Endothelial cell of umbilical vein (primary cell): Measurements from ENCODE around the gene PRSS58.

Source experiments
- EZH2 ChIP-seq: IDR thresholded peaks from 2 replicates; pipeline ENCODE4 v1.6.1; 2012; ENCODE audit warnings: borderline replicate concordance, low read depth, mild to moderate bottlenecking, moderate library complexity, low read length, inconsistent platforms; ENCODE audit not compliant: severe bottlenecking
- JUN ChIP-seq: IDR thresholded peaks from 2 replicates; pipeline ENCODE4 v1.6.1; 2011; ENCODE audit warnings: borderline replicate concordance, low read depth; ENCODE audit not compliant: insufficient read length, insufficient read depth
- POLR2A ChIP-seq: IDR thresholded peaks from 2 replicates; pipeline ENCODE4 v1.6.1; 2012; ENCODE audit warnings: low read depth, mild to moderate bottlenecking, control low read depth, low read length
- TF ChIP-seq, protein P1 (sequence below), 2 donors: IDR thresholded peaks; 1 replicate in 1 of 2; 2 replicates in 1 of 2; pipeline ENCODE4 v1.5.1; 2011; ENCODE audit warnings: low read length in 2 of 2, mild to moderate bottlenecking in 2 of 2, moderate library complexity in 2 of 2, control low read depth in 1 of 2, inconsistent platforms in 1 of 2, low read depth in 1 of 2; ENCODE audit not compliant: insufficient read depth in 1 of 2; ENCODE audit errors: extremely low read depth in 1 of 2
- TF ChIP-seq, protein P2 (sequence below): IDR thresholded peaks from 2 replicates; pipeline ENCODE4 v1.6.1; 2011; ENCODE audit not compliant: insufficient read depth, insufficient read length

DNA sequence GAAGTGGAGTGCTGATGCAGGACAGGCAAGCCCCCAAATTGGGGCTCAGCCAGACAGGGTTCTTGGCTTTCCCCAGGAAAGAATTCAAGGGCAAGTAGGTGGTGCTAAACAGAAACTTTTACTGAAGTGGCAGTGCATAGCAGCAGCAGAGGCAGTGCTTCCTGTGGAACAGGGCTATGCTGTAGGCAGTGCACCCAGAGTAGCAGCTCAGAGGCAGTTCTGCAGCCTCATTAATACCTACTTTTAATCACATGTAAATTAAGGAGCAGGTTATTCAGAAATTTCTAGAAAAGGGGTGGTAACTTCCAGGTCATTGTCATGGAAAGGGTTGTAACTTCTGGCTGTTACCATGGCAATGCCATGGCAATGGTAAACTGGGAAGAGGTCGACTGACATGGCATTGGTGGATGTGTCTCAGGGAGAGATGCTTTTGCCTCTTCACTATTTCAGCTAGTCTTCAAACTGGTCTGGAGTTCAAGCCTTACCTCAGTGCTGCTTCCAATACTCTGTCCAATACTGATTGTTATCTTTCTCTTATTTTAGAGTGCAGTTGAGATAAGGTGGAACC lies 29.2 kb downstream of the PRSS58 start:
- TF ChIP-seq, protein P1, sequence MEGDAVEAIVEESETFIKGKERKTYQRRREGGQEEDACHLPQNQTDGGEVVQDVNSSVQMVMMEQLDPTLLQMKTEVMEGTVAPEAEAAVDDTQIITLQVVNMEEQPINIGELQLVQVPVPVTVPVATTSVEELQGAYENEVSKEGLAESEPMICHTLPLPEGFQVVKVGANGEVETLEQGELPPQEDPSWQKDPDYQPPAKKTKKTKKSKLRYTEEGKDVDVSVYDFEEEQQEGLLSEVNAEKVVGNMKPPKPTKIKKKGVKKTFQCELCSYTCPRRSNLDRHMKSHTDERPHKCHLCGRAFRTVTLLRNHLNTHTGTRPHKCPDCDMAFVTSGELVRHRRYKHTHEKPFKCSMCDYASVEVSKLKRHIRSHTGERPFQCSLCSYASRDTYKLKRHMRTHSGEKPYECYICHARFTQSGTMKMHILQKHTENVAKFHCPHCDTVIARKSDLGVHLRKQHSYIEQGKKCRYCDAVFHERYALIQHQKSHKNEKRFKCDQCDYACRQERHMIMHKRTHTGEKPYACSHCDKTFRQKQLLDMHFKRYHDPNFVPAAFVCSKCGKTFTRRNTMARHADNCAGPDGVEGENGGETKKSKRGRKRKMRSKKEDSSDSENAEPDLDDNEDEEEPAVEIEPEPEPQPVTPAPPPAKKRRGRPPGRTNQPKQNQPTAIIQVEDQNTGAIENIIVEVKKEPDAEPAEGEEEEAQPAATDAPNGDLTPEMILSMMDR (IDR thresholded peaks at IDR 0.05; ENCODE audit: extremely low read depth in 1 of 2, insufficient read depth in 1 of 2, low read depth in 1 of 2, low read length in 2 of 2) = no peak
- no peak for TF ChIP-seq EZH2
- TF ChIP-seq JUN = no peak
- no peak for TF ChIP-seq POLR2A
- TF ChIP-seq, protein P2, sequence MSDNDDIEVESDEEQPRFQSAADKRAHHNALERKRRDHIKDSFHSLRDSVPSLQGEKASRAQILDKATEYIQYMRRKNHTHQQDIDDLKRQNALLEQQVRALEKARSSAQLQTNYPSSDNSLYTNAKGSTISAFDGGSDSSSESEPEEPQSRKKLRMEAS = no peak
